Measurements from ENCODE around the gene ZNF189. TPM values are rescaled to one million over a fixed set of nuclear protein-coding genes. Genes with fewer than 3 reads are reported as not detected.

ZNF189 gene
- total RNA-seq, 4 donors from 2014 or later: 22.3 to 24.7 (median 24.2) TPM

- Histone ChIP-seq H3K27me3 (no peaks in the 10 kb centered on the region), H3K27ac (peak within 1 kb of the TSS in 1 of 4 donors; percentile 22), H3K9me3 (no peaks in the 10 kb centered on the region), H3K36me3 (no peaks in the 10 kb centered on the region), H3K4me3 (no peak within 1 kb of the TSS), H3K4me1 (no peaks in the 10 kb centered on the region)
- WGBS, 2 donors: 58 to 59% methylated on average over 2 of the region's 2 CpGs
- no peak for TF ChIP-seq POLR2A (IDR thresholded peaks at IDR 0.05)
- TF ChIP-seq, protein P1, sequence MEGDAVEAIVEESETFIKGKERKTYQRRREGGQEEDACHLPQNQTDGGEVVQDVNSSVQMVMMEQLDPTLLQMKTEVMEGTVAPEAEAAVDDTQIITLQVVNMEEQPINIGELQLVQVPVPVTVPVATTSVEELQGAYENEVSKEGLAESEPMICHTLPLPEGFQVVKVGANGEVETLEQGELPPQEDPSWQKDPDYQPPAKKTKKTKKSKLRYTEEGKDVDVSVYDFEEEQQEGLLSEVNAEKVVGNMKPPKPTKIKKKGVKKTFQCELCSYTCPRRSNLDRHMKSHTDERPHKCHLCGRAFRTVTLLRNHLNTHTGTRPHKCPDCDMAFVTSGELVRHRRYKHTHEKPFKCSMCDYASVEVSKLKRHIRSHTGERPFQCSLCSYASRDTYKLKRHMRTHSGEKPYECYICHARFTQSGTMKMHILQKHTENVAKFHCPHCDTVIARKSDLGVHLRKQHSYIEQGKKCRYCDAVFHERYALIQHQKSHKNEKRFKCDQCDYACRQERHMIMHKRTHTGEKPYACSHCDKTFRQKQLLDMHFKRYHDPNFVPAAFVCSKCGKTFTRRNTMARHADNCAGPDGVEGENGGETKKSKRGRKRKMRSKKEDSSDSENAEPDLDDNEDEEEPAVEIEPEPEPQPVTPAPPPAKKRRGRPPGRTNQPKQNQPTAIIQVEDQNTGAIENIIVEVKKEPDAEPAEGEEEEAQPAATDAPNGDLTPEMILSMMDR (IDR thresholded peaks at IDR 0.05): no peak
- no peak for DNase-seq (ENCODE audit: low spot score in 2 of 2)
Observed at GRCh38 chr9:101435601-101436079, 37.0 kb downstream of the ZNF189 start, which contains the start of gene ALDOB. TSS of gene ALDOB (minus strand) at chr9:101435774. CDS start at chr9:101430887, 4,887 bp downstream.

GRCh38 chr9:101437806-101438232, 39.2 kb downstream of the ZNF189 start:
- WGBS, 2 donors: 46 to 50% methylated on average over 2 of the region's 2 CpGs
- DNase-seq (ENCODE audit: low spot score in 2 of 2): no peak
- Histone ChIP-seq H3K9me3 (no peaks in the 10 kb centered on the region), H3K4me3 (no peak overlapping the region), H3K4me1 (no peaks in the 10 kb centered on the region), H3K27me3 (no peaks in the 10 kb centered on the region), H3K27ac (no peak overlapping the region), H3K36me3 (no peaks in the 10 kb centered on the region)
- TF ChIP-seq EP300 (IDR thresholded peaks at IDR 0.05) (no peak), POLR2A (IDR thresholded peaks at IDR 0.05) (no peak)
- TF ChIP-seq, protein P1 (IDR thresholded peaks at IDR 0.05): no peak

- TF ChIP-seq EP300 (IDR thresholded peaks at IDR 0.05) (no peak), POLR2A (IDR thresholded peaks at IDR 0.05) (no peak)
- TF ChIP-seq, protein P1 (IDR thresholded peaks at IDR 0.05): no peak
- Histone ChIP-seq H3K27me3 (no peaks in the 10 kb centered on the region), H3K27ac (no peak overlapping the region), H3K4me3 (no peak overlapping the region), H3K9me3 (no peaks in the 10 kb centered on the region), H3K36me3 (no peaks in the 10 kb centered on the region), H3K4me1 (peaks cover 0 to under 1% (median 0%) of the 10 kb centered on the region in 4 donors)
- no peak for DNase-seq (ENCODE audit: low spot score in 2 of 2)
- 46 to 56% methylated on average over 3 of the region's 3 CpGs for WGBS, 2 donors
Observed at GRCh38 chr9:101438523-101438922, 39.9 kb downstream of the ZNF189 start.

DNA sequence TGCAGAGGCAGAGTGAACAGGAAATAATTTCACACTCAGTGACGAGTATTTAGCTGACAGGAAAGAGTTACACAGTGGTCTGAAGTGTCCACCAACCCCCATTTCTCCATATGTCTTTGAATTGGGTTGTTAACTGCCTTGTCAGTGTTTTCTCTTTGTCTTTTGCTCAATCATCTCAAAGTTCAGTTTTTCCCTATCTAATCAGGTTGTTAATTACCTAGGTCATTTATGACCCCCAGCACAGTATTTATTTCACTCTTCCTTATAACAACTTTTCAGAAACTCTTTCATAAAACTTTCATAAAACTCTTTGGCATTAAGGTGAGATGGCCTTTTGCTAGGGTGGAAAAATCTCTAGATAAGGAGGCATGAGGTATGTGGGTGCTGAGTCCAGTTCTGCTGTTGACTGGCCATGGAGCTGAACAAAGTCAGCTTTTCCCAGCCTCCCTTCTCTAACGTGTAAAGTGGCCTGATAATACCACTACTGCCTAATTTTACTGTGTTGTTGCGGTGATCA, 42.1 kb downstream of the ZNF189 start:
- Histone ChIP-seq H3K27me3 (no peaks in the 10 kb centered on the region), H3K4me3 (no peak overlapping the region), H3K4me1 (peaks cover 0 to 3% (median 0%) of the 10 kb centered on the region in 4 donors), H3K36me3 (no peaks in the 10 kb centered on the region), H3K9me3 (no peaks in the 10 kb centered on the region), H3K27ac (no peak overlapping the region)
- 62 to 71% methylated on average over 3 of the region's 3 CpGs for WGBS, 2 donors
- no peak for TF ChIP-seq EP300 (IDR thresholded peaks at IDR 0.05)
- no peak for TF ChIP-seq POLR2A (IDR thresholded peaks at IDR 0.05)
- TF ChIP-seq, protein P1 (IDR thresholded peaks at IDR 0.05): no peak
- no peak for DNase-seq (ENCODE audit: low spot score in 2 of 2)

DNA sequence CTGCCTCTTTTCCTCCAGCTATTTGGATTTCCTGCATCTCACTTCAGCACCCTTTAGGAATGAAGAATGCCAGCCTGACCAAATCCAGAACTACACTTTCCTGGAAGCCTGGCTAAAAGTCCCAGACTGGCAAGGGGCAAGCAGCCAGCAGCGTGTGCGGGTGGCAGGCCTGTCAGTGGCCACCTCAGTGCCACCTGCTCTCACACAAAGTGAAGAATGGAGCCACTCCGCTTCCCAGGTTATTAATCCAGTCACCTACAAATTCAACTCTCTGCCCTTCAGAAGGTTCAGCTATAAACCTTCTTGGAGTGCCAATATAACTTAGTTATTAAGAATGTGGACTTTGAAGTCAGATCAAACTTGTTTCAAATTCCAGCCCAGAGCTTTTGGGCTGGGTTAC, 43.7 kb downstream of the ZNF189 start:
- WGBS, 2 donors: 90 to 91% methylated on average over 3 of the region's 3 CpGs

More for the DNA sequence above, 43.7 kb downstream of the ZNF189 start:
- no peak for DNase-seq (ENCODE audit: low spot score in 2 of 2)
- TF ChIP-seq POLR2A (IDR thresholded peaks at IDR 0.05): no peak
- TF ChIP-seq, protein P1 (IDR thresholded peaks at IDR 0.05): no peak
- TF ChIP-seq EP300 (IDR thresholded peaks at IDR 0.05): no peak
- H3K27ac ChIP-seq: peak overlapping the region in 1 of 4 donors; percentile 16
- no peak overlapping the region for H3K4me3 ChIP-seq
- H3K36me3 ChIP-seq: no peaks in the 10 kb centered on the region
- H3K4me1 ChIP-seq: peaks cover 0 to 3% (median 0%) of the 10 kb centered on the region in 4 donors
- no peaks in the 10 kb centered on the region for H3K9me3 ChIP-seq
- H3K27me3 ChIP-seq: no peaks in the 10 kb centered on the region

Data from tibial nerve (tissue), 4 donors.